SJCRH30 (cell line): ENCODE measurements around the gene LSM2. TPM values are rescaled to one million over a fixed set of nuclear protein-coding genes. Genes with fewer than 3 reads are reported as not detected.

Source experiments
- DNase-seq, 2 experiments: peaks; one replicate each; pipeline ENCODE4 v3.0.0-alpha.2; 2015 to 2020
- H3K27ac ChIP-seq: fragments of 250-450 bp; sonication (Bioruptor Pico); 2 replicates; pipeline ENCODE4 v1.5.1; 2020; ENCODE audit warnings: mild to moderate bottlenecking, moderate library complexity
- H3K27me3 ChIP-seq: fragments of 250-450 bp; sonication (Bioruptor Pico); 2 replicates; pipeline ENCODE4 v1.5.1; 2020; ENCODE audit warnings: mild to moderate bottlenecking, moderate library complexity
- H3K36me3 ChIP-seq: fragments of 250-450 bp; sonication (Bioruptor Pico); 2 replicates; pipeline ENCODE4 v1.5.1; 2020; ENCODE audit warnings: mild to moderate bottlenecking, moderate library complexity
- H3K4me1 ChIP-seq: fragments of 250-450 bp; sonication (Bioruptor Pico); 2 replicates; pipeline ENCODE4 v1.5.1; 2020; ENCODE audit warnings: mild to moderate bottlenecking, moderate library complexity
- H3K4me3 ChIP-seq: fragments of 250-450 bp; sonication (Bioruptor Pico); 2 replicates; pipeline ENCODE4 v1.5.1; 2020; ENCODE audit warnings: mild to moderate bottlenecking, moderate library complexity
- H3K9me3 ChIP-seq: fragments of 250-450 bp; sonication (Bioruptor Pico); replicated peaks from 2 replicates; pipeline ENCODE4 v1.5.1; 2020; ENCODE audit warnings: mild to moderate bottlenecking, moderate library complexity
- total RNA-seq: library from RNA; depleted of rRNA; stranded (reverse); fragments of >200 nt; shearing (Covaris generic); gene quantifications from 2 replicates; pipeline ENCODE4 v1.2.3, GENCODE V29; 2014

LSM2 gene
- total RNA-seq, 1 experiment from 2014 or later, result 90.1 TPM

- Histone ChIP-seq H3K27me3 (no peaks in the 10 kb centered on the region), H3K36me3 (no peaks in the 10 kb centered on the region), H3K9me3 (no peaks in the 10 kb centered on the region), H3K4me3 (no peak overlapping the region), H3K27ac (no peak overlapping the region), H3K4me1 (peaks cover 4% of the 10 kb centered on the region; the same call in 1 of the 2 replicates)
- DNase-seq, result no peak
Observed at GRCh38 chr6:31765910-31766794, 40.6 kb downstream of the LSM2 start.

- Histone ChIP-seq H3K4me3 (no peak overlapping the region), H3K27me3 (no peaks in the 10 kb centered on the region), H3K4me1 (peaks cover 4% of the 10 kb centered on the region; the same call in 1 of the 2 replicates), H3K36me3 (no peaks in the 10 kb centered on the region), H3K9me3 (no peaks in the 10 kb centered on the region), H3K27ac (no peak overlapping the region)
- no peak for DNase-seq
Observed at GRCh38 chr6:31765559-31765909, 41.2 kb downstream of the LSM2 start.

- DNase-seq, result no peak
- no peaks in the 10 kb centered on the region for H3K9me3 ChIP-seq
- peaks cover 4% of the 10 kb centered on the region; the same call in 1 of the 2 replicates for H3K4me1 ChIP-seq
- no peak overlapping the region for H3K27ac ChIP-seq
- H3K27me3 ChIP-seq, result no peaks in the 10 kb centered on the region
- H3K4me3 ChIP-seq, result no peak overlapping the region
- H3K36me3 ChIP-seq, result no peaks in the 10 kb centered on the region
Observed at GRCh38 chr6:31764198-31764597, 42.6 kb downstream of the LSM2 start.

GRCh38 chr6:31763619-31763940 is 43.2 kb downstream of the LSM2 start:
- H3K27ac ChIP-seq, result peak overlapping the region; percentile 26; the same call in 1 of the 2 replicates
- H3K4me3 ChIP-seq, result no peak overlapping the region
- no peaks in the 10 kb centered on the region for H3K27me3 ChIP-seq
- peaks cover 4% of the 10 kb centered on the region; the same call in 1 of the 2 replicates for H3K4me1 ChIP-seq
- no peaks in the 10 kb centered on the region for H3K36me3 ChIP-seq
- DNase-seq, result peak; percentile 41 to 46
- no peaks in the 10 kb centered on the region for H3K9me3 ChIP-seq

- peak in 1 of 2 experiments; percentile 17 for DNase-seq
- H3K27ac ChIP-seq, result peak overlapping the region; percentile 26; the same call in 1 of the 2 replicates
- H3K4me3 ChIP-seq, result no peak overlapping the region
- no peaks in the 10 kb centered on the region for H3K27me3 ChIP-seq
- H3K9me3 ChIP-seq, result no peaks in the 10 kb centered on the region
- peaks cover 4% of the 10 kb centered on the region; the same call in 1 of the 2 replicates for H3K4me1 ChIP-seq
- H3K36me3 ChIP-seq, result no peaks in the 10 kb centered on the region
Observed at GRCh38 chr6:31762878-31763618, 43.7 kb downstream of the LSM2 start.

- Histone ChIP-seq H3K9me3 (no peaks in the 10 kb centered on the region), H3K4me3 (no peak within 1 kb of the TSS), H3K27ac (peak within 1 kb of the TSS; percentile 26; the same call in 1 of the 2 replicates), H3K27me3 (no peaks in the 10 kb centered on the region), H3K4me1 (peaks cover 4% of the 10 kb centered on the region; the same call in 1 of the 2 replicates), H3K36me3 (no peaks in the 10 kb centered on the region)
- no peak for DNase-seq
Observed at GRCh38 chr6:31762356-31762755, 44.4 kb downstream of the LSM2 start, which contains the start of gene SAPCD1. SAPCD1 (plus strand) TSS chr6:31762656; CDS start chr6:31763055, 399 bp downstream.

GRCh38 chr6:31761343-31761742 is 45.4 kb downstream of the LSM2 start:
- H3K36me3 ChIP-seq, result no peaks in the 10 kb centered on the region
- no peaks in the 10 kb centered on the region for H3K27me3 ChIP-seq
- no peak for DNase-seq
- H3K27ac ChIP-seq, result no peak overlapping the region
- H3K4me1 ChIP-seq, result peaks cover 4% of the 10 kb centered on the region; the same call in 1 of the 2 replicates
- H3K4me3 ChIP-seq, result no peak overlapping the region
- no peaks in the 10 kb centered on the region for H3K9me3 ChIP-seq

GRCh38 chr6:31760790-31761189 is 46.0 kb downstream of the LSM2 start:
- Histone ChIP-seq H3K9me3 (no peaks in the 10 kb centered on the region), H3K4me1 (peaks cover 4% of the 10 kb centered on the region; the same call in 1 of the 2 replicates), H3K27me3 (no peaks in the 10 kb centered on the region), H3K36me3 (no peaks in the 10 kb centered on the region), H3K27ac (no peak overlapping the region), H3K4me3 (no peak overlapping the region)
- DNase-seq, result no peak

- Histone ChIP-seq H3K27me3 (no peaks in the 10 kb centered on the region), H3K36me3 (no peaks in the 10 kb centered on the region), H3K9me3 (no peaks in the 10 kb centered on the region)
Observed at GRCh38 chr6:31758281-31758680, 48.5 kb downstream of the LSM2 start.

GRCh38 chr6:31752739-31753319 is 53.9 kb downstream of the LSM2 start:
- no peaks in the 10 kb centered on the region for H3K27me3 ChIP-seq
- no peaks in the 10 kb centered on the region for H3K9me3 ChIP-seq
- no peak overlapping the region for H3K4me3 ChIP-seq
- DNase-seq, result no peak
- no peaks in the 10 kb centered on the region for H3K4me1 ChIP-seq
- H3K36me3 ChIP-seq, result no peaks in the 10 kb centered on the region
- no peak overlapping the region for H3K27ac ChIP-seq

More at GRCh38 chr6:31758281-31758680, 48.5 kb downstream of the LSM2 start:
- Histone ChIP-seq H3K27ac (no peak overlapping the region), H3K4me3 (no peak overlapping the region), H3K4me1 (peaks cover 2% of the 10 kb centered on the region; the same call in 1 of the 2 replicates)
- DNase-seq, result no peak

- DNase-seq, result no peak
- Histone ChIP-seq H3K36me3 (no peaks in the 10 kb centered on the region), H3K9me3 (no peaks in the 10 kb centered on the region), H3K4me3 (no peak overlapping the region), H3K27ac (no peak overlapping the region), H3K27me3 (no peaks in the 10 kb centered on the region), H3K4me1 (no peaks in the 10 kb centered on the region)
Observed at GRCh38 chr6:31750411-31751022, 56.2 kb downstream of the LSM2 start.

GRCh38 chr6:31749301-31750036 is 57.3 kb downstream of the LSM2 start:
- no peak for DNase-seq
- no peaks in the 10 kb centered on the region for H3K9me3 ChIP-seq
- H3K4me3 ChIP-seq, result no peak overlapping the region
- no peaks in the 10 kb centered on the region for H3K36me3 ChIP-seq
- no peaks in the 10 kb centered on the region for H3K4me1 ChIP-seq
- no peak overlapping the region for H3K27ac ChIP-seq
- no peaks in the 10 kb centered on the region for H3K27me3 ChIP-seq
